CD4-positive, alpha-beta T cell treated with Interleukin-1 beta for 1 hour (primary cell): ENCODE measurements around the gene TAB2.

Experiments used
- DNase-seq, 2 donors: peaks; one replicate each; pipeline ENCODE4 v3.0.0-alpha.2; 2020 to 2022

The TAB2 gene

DNA sequence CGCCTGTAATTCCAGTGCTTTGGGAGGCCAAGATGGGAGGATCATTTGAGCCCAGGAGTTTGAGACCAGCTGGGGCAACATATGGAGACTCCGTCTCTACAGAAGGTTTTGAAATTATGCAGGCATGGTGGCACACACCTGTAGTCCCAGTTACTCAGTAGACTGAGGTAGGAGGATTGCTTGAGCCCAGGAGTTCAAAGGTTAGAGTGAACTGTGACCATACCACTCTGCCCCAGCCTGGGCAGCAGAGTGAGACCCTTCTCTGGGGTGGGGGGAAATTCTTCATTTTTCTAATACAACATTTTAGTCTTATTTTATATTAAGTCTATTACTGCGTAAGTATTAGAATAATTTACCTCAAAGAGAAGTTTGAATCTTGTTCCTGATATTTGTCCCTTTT, 62.5 kb downstream of the TAB2 start:
- no peak for DNase-seq

DNA sequence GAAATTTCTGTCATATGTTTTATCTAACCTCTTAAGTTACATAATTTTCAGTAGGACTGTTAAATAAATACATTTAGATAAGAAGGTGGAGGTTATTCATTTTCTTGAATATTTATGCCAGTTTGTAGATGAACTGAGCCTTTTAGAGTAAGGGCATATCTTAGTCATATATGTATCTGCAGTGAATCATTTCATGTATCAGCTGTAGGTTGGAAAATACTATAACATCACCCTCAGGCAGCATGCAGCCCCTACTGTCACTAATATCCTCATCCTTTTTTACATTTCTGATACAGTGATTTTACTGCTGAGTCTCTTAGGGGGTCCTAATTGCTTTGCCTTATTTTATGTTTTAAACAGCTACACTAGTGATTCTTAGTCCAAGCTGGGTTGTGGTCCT, 63.0 kb downstream of the TAB2 start:
- DNase-seq = no peak

DNA sequence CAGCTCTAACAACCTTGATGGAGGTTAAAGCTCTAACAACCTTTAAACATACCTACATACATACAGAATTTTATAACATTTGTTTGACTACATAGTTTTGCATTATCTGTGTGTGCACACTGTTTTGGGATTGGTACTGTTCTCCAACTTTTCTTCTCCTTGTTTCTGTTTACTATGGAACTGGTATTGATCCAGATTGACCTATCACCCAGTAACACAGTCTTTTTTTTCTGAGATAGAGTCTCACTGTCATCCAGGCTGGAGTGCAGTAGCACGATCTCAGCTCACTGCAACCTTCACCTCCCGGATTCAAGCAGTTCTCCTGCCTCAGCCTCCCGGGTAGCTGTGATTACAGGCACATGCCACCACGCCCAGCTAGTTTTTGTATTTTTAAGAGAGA, 65.9 kb downstream of the TAB2 start:
- no peak for DNase-seq

DNA sequence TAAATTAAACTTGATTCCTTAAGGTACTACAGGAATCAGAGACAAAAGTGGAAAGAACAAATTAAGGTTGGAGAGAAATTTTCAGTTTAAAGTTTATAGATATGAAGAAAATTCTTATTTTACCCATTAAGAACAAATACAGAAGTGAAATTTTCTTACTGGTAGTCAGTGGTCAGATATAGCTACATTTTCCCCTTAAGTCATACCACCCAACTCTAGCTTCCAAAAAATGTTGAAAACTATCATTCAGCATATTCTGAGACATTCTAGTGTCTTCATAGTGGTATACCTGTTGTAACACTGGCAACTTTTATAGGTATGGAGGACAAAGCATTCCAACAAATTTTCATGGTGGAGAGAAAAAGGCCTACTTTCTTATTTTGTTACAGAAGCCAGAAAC, 67.0 kb downstream of the TAB2 start:
- DNase-seq = no peak

DNA sequence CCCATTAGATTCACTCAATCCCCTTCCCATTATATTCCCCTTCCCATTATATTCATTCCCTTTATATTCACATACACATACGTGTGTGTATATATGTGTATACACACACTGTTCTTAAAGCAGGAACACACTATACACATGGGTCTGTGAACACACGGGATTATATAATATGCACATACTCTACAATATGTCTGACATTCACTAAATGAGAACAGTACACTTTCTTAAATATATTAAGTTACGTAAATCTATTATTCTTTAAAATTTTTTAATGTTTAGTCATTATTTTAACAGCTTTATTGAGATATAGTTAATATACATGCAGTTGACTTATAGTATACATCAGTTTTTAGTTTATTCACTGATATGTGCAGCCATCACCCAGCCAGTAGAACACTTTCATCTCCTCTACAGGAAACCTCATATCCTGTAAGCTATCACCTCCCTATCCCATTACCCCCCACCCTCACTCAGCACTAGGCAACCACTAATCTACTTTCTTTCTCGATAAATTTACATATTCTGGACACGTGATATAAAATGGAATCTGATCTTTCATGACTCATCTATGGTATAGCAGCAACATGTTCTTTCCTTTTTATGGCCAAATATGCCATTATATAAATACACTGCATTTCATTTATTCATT, 68.6 kb downstream of the TAB2 start:
- DNase-seq = peak in 1 of 2 donors; percentile 16

DNA sequence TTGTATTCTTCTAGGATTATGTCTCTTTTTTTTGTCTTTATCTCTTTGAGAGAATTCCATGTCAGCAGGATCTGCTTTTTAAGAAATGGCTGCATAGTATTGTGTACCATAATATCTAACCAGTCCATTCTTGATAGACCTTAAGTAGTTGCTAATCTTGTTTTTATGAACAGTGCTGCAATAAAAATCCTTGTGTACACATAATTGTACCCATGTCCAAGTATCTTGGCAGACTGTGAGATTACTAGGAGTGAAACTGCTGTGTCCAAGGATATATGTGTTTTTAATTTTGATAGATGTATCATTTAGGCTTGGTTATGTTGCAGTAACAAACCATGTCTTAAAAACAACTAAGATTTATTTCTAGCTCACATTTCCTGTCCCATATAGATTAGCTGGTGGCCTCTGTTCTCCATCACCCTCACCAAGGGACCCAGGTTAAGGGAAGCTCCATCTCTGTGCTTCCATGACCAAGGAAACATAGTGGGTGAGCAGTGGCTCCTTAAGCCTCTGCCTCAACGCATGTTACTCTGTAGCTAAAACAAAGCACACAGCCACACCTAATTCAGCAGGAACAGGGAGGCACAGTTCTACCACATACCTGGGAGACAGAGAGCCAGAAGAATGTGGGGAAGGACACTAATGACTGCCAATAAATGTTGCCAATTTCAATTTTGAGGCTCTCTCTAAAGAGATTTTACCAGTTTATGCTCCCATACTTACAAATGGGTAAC, 70.4 kb downstream of the TAB2 start:
- DNase-seq = no peak

DNA sequence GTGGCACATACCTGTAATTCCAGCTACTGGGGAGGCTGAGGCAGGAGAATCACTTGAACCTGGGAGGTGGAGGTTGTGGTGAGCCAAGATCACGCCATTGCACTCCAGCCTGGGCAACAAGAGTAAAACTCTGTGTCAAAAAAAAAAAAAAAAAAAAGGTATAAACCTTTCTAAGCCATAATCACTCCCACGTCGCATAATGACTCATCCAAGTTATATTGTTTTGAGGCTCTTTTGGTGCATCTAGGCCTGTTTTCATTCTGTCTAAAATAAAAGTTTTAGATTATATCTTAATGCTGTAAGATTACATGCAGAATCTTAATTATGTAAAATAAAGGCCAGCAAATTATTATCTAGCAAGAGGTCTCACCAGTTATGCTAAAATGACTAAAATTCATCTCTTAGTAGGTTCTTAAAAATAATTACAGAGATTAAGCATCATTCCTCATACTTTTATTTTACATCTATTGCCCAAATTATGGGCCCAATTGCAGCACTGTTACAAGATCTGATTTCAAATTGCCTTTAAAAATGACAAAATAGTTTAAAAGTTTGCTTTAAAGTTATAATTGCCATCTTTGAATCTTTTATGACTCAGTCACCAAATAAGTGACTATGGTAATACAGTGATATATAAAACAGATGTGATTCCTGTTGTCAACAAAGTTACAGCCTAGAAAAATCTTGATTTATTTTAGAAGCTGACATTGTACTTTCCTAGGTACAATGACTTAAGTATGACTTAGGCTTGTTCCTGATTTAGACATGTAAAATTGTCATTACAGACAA, 72.2 kb downstream of the TAB2 start:
- no peak for DNase-seq

DNA sequence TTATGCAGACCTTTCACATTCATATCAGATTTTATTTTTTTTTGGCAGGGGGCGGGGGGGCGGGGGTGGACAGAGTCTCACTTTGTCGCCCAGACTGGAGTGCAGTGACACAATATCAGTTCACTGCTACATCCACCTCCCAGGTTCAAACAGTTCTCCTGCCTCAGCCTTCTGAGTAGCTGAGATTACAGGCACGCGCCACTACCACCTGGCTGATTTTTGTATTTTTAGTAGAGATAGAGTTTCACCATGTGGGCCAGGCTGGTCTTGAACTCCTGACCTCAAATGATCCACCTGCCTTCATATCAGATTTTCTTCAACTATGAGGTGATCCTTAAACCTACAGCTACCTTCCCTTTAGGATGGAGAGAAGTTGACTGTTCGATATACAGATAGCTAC, 74.6 kb downstream of the TAB2 start:
- no peak for DNase-seq

DNA sequence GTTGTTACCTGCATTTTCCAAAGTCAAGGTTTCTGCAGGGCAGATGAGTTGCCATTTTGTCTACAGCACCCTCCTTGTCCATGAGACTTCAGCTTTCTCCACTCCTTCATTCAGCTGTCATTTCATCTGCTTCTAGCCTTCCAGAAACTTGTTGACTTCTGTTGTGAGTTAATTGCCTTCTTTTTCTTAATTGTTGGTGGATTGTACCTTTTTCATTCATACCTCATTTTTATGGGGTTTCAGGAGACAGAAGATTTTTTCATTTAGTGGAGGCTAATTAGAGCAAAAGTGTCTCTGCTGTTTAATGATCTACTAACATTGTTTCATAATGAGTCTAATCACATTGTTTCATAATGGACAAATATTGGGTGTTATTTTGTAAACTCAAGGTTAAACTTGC, 75.0 kb downstream of the TAB2 start:
- no peak for DNase-seq

DNA sequence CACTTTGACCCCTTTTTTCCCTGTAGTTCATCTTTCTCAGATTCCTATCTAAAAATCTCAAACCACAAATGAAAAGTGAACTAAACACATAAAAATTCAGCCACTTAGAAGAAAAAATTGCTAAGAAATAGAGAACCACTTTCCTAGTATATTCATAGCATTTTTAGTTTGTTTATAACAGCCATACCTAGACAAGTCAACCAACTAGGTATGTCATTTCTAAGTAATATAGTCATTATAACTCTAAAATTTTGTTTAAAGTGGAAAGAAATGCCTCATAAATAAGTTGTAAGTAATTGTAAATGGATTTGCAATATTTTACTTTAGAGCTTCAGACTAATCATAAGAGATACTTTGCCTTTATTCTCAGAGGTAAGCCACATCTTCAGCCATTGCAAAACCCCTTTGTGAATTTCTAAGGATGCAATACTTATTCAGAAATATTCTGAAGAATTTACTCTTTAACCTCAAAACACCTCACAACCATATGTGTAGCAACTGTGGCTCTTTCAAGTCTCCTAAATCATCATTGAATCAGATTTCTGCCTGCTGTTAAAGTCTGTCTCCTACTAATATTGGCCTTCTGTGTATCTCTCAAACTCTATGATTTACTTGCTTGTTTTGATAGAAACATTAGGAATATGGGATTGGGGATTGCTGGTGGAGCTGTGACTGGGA, 75.6 kb downstream of the TAB2 start:
- no peak for DNase-seq

DNA sequence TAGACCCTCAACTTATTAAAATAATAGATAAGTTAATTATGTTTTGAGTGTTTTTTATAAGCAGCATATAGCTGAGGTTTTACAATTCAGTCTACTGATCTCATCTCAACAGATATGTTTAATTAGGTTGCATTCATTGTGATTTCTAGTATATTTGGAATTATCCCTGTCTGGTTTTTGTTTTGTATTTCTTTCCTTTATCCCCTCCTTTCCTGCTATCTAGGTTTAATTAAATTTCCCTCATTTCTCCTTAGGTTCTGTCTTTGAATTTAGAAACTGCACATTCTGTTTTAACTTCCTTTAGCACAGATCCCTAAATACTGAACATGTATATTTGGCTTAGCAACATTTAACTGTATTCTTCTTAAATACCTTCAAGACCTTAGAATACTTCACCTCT, 77.7 kb downstream of the TAB2 start:
- no peak for DNase-seq

DNA sequence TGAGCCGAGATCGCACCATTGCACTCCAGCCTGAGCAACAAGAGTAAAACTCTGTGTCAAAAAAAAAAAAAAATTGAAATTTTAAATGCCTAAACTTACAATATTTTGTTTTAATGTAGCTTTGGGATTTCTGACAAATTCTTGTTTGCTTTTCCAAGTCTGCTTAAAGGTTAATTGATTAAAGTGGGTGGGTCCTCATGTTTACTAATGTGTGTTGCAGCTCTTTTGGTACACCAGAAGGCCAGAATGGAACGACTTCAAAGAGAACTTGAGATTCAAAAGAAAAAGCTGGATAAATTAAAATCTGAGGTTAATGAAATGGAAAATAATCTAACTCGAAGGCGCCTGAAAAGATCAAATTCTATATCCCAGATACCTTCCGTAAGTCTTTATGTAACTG, 79.9 kb downstream of the TAB2 start:
- DNase-seq = no peak

DNA sequence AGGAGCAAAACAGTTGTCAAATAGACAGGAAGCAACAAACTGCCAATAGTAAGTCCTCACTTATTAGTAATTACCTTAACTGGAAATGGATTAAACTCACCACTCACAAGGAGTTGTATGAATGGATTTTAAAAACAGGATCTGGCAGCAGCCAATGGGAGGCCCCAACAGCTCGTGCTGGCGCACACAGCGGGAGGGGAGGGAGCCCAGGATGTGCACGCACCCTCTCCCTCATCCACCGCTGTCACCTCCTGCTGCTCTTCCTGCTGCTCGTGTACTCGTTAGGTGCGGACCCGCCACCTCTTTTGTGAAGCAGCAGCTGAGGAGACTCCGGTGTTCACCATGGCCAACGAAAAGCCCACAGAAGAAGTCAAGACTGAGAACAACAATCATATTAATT, 82.5 kb downstream of the TAB2 start, which contains the start of gene SUMO4:
Gene SUMO4, plus strand, starts transcription at position 213 of the 400 bp plus-strand sequence. Its CDS starts 130 bp downstream, at position 343.
- DNase-seq = no peak

DNA sequence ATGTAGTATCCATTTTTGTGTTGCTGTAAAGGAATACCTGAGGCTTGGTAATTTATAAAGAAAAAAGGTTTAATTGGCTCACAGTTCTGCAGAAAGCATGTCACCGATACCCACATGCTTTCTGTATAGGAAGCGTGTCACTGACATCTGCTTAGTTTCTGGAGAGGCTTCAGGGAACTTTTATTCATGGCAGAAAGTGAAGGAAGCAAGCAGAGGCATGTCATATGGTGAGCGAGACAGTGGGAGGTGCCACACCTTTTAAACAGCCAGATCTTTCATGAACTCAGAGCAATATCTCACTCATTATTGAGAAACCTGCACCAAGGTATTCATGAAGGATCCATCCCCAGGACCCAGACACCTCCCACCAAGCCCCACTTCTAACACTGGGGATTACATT, 86.0 kb downstream of the TAB2 start:
- no peak for DNase-seq

DNA sequence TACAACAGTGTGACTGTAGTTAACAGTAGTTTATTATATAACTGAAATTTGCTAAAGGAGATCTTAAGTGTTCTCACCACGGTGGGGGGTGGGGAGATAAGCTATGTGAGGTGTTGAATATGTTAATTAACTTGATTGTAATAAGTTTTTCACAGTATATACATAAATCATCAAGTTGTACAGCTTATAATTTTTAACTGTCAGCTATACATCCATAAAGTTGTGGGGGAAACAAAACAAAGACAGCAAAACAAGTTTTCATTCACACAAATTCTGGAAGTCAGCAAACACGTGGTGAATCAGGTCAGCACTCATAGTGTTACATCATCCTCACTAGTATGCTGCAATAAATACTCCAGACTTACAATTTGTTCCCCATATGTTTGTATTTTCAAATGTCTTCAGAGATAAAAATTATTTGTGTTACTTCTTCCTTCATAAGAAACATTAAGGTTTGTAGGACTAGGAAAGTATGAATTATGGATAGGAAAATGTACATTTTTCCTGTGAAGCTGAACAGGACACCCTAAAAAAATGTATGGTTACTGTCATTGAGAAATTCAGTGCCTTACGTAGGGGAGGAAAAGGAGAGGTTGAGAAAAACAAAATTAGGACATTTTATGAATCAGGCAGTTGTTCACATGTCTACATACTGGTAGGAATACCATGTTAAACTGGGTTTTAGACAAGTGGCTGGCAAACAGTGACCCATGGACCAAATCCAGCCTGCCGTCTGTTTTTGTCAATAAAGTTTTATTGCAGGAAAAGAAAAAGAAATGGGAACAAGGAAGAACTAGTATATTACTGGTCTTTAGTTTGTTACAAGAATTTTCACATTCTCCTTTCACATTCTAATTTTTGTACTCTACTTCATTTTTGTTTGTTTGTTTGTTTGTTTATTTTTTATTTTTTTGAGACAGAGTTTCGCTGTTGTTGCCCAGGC, 88.6 kb downstream of the TAB2 start:
- DNase-seq = no peak

DNA sequence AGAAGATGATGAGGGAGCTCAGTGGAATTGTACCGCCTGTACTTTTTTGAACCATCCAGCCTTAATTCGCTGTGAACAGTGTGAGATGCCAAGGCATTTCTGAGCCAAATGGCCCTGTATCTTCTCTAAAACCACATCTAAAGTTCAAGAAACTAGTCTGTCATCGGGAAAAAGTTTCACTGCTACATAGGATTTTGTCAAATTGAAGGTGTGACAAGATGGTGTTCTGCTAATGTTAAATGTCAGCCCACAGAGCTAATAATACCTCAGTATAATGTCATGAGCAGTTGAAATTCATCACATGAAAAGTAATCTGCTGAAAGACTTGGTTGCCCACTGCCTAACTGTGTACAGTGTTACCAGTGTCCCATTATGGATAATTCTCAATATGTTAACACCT, 92.1 kb downstream of the TAB2 start:
- DNase-seq = no peak

DNA sequence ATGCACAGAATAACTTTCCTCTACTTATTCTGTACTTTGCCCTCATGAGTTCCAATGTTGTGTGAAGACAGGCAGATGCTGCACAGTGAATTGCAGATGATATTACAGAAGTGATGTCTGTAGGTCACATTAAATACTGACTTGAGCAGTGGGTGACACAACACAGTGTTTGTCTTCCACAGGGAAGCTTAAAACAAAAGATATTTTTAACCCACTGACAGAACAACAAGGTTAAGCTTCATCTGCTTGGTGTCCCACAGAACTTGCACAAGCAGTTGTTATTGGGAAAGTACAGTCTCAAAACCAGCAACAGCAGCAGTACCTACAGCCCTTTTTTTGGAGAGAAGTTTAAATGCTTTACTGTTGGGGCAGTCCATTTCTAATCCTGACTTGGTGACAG, 93.0 kb downstream of the TAB2 start:
- DNase-seq = no peak

DNA sequence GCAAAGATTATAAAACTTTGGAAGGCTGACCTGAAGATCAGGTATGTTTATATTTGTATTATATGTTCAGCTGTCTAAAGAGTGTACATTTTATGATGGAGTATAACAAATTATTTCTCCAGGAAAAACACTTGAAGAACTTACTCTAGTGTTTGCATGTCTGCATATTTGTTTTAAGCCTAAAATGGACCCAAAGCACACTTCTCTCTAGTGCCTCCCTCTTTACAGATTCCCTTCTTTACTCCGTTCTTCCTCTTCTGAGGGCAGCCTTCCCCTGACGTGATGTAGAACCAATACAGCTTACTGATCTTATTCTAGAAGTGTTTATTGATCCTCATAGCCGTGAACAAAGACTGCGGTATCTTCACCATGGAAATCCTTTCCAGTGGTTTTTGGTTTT, 96.5 kb downstream of the TAB2 start:
- DNase-seq = no peak

DNA sequence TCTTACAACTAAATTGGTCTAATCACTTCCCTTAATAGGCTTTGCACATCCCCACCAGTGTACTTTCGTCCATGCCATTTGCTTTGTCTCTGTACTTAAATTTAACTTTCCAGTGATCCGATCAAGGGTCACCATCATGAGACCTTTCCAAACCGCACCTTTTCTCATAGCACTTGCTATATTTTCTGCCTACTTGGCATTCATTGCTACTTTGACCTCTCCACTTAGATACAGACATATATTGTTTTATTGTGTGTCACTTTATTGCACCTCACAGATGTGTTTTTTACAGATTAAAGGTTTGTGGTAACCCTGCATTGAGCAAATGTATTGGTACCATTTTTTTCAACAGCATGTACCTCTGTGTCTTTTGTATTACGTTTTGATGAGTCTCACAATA, 97.3 kb downstream of the TAB2 start:
- DNase-seq = no peak

DNA sequence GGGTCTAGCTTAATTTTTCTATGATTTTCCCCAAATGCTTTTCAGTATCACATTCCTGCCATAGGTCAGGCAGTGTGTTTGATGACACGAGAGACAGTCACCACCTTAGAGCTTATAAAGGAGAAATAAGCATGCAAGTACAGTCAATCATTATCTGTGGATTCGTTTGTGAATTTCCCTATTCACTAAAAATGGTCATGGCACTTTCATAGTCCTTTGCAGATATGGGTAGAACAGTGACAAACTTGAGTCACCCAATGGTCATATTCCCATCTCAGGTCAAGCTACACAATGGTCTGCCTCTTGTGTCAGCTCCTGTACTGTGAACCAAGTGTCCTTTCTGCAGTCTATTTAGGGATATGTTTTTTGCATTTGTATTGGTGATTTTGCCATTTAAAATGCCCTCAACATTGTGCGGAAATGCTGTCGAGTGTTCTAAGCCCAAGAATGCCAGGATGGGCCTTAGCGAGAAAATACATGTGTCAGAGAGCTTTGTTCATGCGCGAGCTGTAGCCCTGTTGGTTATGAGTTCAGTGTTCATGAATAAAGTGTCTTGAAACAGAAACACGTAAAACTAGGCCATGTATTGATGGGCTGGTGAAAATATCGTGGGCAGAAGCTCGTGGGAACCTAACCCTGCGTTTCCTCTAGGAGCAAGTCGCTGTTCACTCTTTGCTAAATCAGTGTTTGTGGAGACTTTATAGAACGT, 102.3 kb downstream of the TAB2 start:
- DNase-seq = no peak

DNA sequence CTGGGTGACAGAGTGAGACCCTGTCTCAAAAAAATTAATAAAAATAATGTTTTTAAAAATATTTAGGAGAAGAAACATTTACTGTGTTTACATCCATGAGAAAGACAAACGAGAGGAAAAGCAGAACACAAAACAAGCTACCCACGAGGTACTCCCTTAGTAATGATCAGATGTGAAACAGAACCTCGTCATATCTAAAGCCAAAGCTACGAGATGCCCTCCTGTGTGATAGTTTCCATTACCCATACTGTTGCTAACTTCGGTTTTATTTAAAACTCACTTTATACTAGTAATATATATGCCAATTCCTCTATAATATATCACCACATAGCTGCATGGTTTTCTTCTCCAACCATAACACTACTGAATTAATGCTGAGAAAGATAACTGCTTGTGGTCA, 103.6 kb downstream of the TAB2 start:
- no peak for DNase-seq

DNA sequence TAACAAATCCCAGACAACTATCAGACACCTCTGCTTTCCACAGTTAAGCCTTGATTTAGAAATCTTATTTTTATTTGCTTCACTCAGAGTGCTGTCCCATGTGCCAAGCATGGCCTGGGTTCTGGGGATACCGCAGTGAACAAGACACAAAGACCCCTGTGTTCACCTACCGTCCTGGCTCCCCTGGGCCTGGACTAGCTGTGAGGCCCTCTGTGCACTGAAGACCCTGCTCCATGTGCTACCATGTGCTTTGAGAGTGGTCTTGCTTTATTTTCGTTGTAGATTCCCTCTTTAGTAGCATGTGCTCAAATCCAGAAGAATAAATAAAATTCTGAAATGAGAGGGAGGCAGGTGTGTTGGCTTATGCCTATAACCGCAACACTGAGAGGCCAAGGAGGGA, 105.1 kb downstream of the TAB2 start:
- no peak for DNase-seq
